Measurements from ENCODE around the gene OPN3. TPM values are rescaled to one million over a fixed set of nuclear protein-coding genes. Genes with fewer than 3 reads are reported as not detected.

The OPN3 gene
- total RNA-seq, 4 donors from 2014 or later = 5.3 to 12.4 (median 8.0) TPM

GRCh38 chr1:241560146-241560848 is 79.9 kb downstream of the OPN3 start:
- no peak overlapping the region for H3K4me3 ChIP-seq
- DNase-seq (ENCODE audit: extremely low spot score) = no peak
- intact Hi-C loops (cut with DNase I) = no loop called here
- no peaks in the 10 kb centered on the region for H3K36me3 ChIP-seq
- H3K9me3 ChIP-seq = no peaks in the 10 kb centered on the region
- no peaks in the 10 kb centered on the region for H3K4me1 ChIP-seq
- WGBS = 82% methylated on average over 4 of the region's 4 CpGs
- TF ChIP-seq EP300 (IDR thresholded peaks at IDR 0.05) (no peak), CTCF (IDR thresholded peaks at IDR 0.05) (no peak), POLR2A (IDR thresholded peaks at IDR 0.05; ENCODE audit: low read depth) (no peak), POLR2AphosphoS5 (IDR thresholded peaks at IDR 0.05) (no peak)
- H3K27me3 ChIP-seq = peaks cover 0 to 5% (median 0%) of the 10 kb centered on the region in 4 donors
- no peak overlapping the region for H3K27ac ChIP-seq (replicated peaks in 1 of 4)

- Histone ChIP-seq H3K4me3 (no peak overlapping the region), H3K36me3 (no peaks in the 10 kb centered on the region), H3K27me3 (peaks cover 0 to 5% (median 0%) of the 10 kb centered on the region in 4 donors), H3K4me1 (no peaks in the 10 kb centered on the region), H3K9me3 (no peaks in the 10 kb centered on the region), H3K27ac (replicated peaks in 1 of 4) (no peak overlapping the region)
- intact Hi-C loops (cut with DNase I) = no loop called here
- DNase-seq (ENCODE audit: extremely low spot score) = no peak
- WGBS = 75% methylated on average over 5 of the region's 5 CpGs
- TF ChIP-seq EP300 (IDR thresholded peaks at IDR 0.05) = no peak
- no peak for TF ChIP-seq POLR2A (IDR thresholded peaks at IDR 0.05; ENCODE audit: low read depth)
- TF ChIP-seq POLR2AphosphoS5 (IDR thresholded peaks at IDR 0.05) = no peak
- no peak for TF ChIP-seq CTCF (IDR thresholded peaks at IDR 0.05)
These were observed 82.5 kb downstream of the OPN3 start for GRCh38 chr1:241557551-241558193.

DNA sequence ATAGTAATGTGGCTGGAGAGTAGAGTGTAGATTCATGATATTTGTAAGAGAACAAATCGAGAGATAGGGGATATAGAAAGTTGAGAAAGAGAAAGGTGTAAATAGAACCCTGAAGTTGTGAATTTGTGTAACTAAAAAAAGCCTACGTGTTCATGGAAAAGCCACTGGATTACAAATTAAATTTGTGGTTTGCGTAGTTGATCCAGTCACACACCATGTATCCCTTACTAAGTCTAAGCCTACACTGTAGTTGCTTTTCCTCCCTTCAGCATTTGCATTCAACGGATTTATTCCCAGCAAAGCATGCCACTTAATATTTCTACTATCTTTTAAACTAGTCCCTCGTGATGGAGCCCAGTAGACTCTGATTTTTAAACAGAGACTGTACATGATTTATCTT is 83.1 kb downstream of the OPN3 start:
- WGBS = 81% methylated on average over 5 of the region's 5 CpGs
- H3K4me3 ChIP-seq = no peak overlapping the region
- no peak overlapping the region for H3K27ac ChIP-seq (replicated peaks in 1 of 4)
- H3K9me3 ChIP-seq = no peaks in the 10 kb centered on the region
- intact Hi-C loops (cut with DNase I) = no loop called here
- peaks cover 0 to 5% (median 0%) of the 10 kb centered on the region in 4 donors for H3K27me3 ChIP-seq
- H3K36me3 ChIP-seq = no peaks in the 10 kb centered on the region
- TF ChIP-seq CTCF (IDR thresholded peaks at IDR 0.05) (no peak), EP300 (IDR thresholded peaks at IDR 0.05) (no peak), POLR2AphosphoS5 (IDR thresholded peaks at IDR 0.05) (no peak), POLR2A (IDR thresholded peaks at IDR 0.05; ENCODE audit: low read depth) (no peak)
- DNase-seq (ENCODE audit: extremely low spot score) = no peak
- no peaks in the 10 kb centered on the region for H3K4me1 ChIP-seq

DNA sequence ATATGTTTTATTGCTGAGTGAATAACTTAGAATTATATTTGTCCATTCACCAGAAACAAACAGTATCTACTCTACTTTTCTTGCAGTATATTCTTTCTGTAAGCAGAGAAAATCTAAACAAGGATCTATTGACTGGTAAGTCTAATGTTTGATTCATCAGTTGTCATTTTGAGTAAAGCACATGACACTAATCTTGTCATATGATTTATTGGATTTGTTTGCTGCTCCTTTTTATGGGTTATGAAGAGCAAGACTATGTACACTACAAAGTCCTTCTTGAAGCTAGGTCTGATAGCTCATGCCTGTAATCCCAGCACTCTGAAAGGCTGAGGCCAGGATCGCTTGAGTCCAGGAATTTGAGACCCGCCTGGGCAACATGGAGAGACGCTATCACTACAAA is 84.6 kb downstream of the OPN3 start:
- Histone ChIP-seq H3K4me3 (no peak overlapping the region), H3K27ac (replicated peaks in 1 of 4) (no peak overlapping the region), H3K27me3 (peaks cover 0 to 5% (median 0%) of the 10 kb centered on the region in 4 donors), H3K36me3 (no peaks in the 10 kb centered on the region), H3K4me1 (no peaks in the 10 kb centered on the region), H3K9me3 (no peaks in the 10 kb centered on the region)
- WGBS = 97% methylated on average over 3 of the region's 3 CpGs
- intact Hi-C loops (cut with DNase I) = no loop called here
- DNase-seq (ENCODE audit: extremely low spot score) = no peak
- no peak for TF ChIP-seq CTCF (IDR thresholded peaks at IDR 0.05)
- TF ChIP-seq POLR2A (IDR thresholded peaks at IDR 0.05; ENCODE audit: low read depth) = no peak
- no peak for TF ChIP-seq EP300 (IDR thresholded peaks at IDR 0.05)
- no peak for TF ChIP-seq POLR2AphosphoS5 (IDR thresholded peaks at IDR 0.05)
